ENCODE data around the gene SH3RF3.

The SH3RF3 gene

GRCh38 chr2:109311771-109312170, 182.8 kb downstream of the SH3RF3 start:
- H3K23ac ChIP-seq (ENCODE audit: low read length) = no peak overlapping the region
- no peak overlapping the region for H2AK5ac ChIP-seq (ENCODE audit: low read length)
- no peak overlapping the region for H2BK120ac ChIP-seq (ENCODE audit: insufficient read depth, low read length, poor library complexity)
- no peak overlapping the region for H3K4ac ChIP-seq (ENCODE audit: low read depth, low read length)
- H4K12ac ChIP-seq (ENCODE audit: low read depth, low read length) = no peak overlapping the region
- H2BK5ac ChIP-seq (ENCODE audit: low read depth, low read length, poor library complexity) = no peak overlapping the region
- no peak overlapping the region for H3K9ac ChIP-seq (ENCODE audit: low read length)
- no peak overlapping the region for H4K8ac ChIP-seq (ENCODE audit: low read depth, low read length)
- no peak overlapping the region for H3K4me2 ChIP-seq (ENCODE audit: low read length)
- no CpG with 5 or more reads among the region's 5 CpGs for WGBS (ENCODE audit: extremely low coverage, insufficient coverage, insufficient read length)
- H3K18ac ChIP-seq (ENCODE audit: low read length) = no peak overlapping the region
- no peaks in the 10 kb centered on the region for H3K79me2 ChIP-seq (ENCODE audit: control insufficient read depth, insufficient read depth, low read length, poor library complexity)
- no peak overlapping the region for H3K27ac ChIP-seq (ENCODE audit: low read depth, low read length)
- DNase-seq = no peak
- no peaks in the 10 kb centered on the region for H3K79me1 ChIP-seq (ENCODE audit: low read length)
- no peaks in the 10 kb centered on the region for H3K27me3 ChIP-seq (ENCODE audit: insufficient read depth, low read length)
- no peak overlapping the region for H4K91ac ChIP-seq (ENCODE audit: low read depth, low read length)
- H3K4me1 ChIP-seq (ENCODE audit: control insufficient read depth in 1 of 2, insufficient read depth in 2 of 2, low read length in 2 of 2) = no peaks in the 10 kb centered on the region
- no peaks in the 10 kb centered on the region for H3K36me3 ChIP-seq (ENCODE audit: control insufficient read depth in 1 of 2, insufficient read depth in 2 of 2, low read length in 2 of 2)
- H3K9me3 ChIP-seq (ENCODE audit: insufficient read depth, low read depth, low read length) = no peaks in the 10 kb centered on the region
- H3K14ac ChIP-seq (ENCODE audit: low read length) = no peak overlapping the region
- no peak overlapping the region for H2AFZ ChIP-seq (ENCODE audit: insufficient read depth, low read length, poor library complexity)
- no peak overlapping the region for H3K4me3 ChIP-seq (ENCODE audit: low read depth, low read length)
- H2BK12ac ChIP-seq (ENCODE audit: low read length) = no peak overlapping the region

DNA sequence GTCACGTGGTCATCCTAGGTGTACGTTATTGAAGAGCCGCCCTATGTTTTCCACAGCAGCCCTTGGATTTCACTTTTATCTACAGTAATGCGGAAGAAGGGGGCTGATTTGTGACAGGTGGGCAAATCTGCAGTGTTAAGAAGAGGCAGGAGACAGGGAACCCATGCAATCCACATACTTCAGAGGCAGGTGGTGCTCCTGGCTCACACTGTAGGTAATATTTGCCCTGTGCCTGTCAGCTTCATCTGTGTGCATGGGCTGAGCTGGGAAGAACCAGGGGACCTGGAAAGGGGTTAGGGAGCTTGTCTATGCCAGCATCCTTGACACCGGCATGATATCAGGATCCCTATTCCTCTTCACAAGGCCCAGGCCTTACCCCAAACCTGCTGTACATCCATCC, 183.9 kb downstream of the SH3RF3 start:
- H4K8ac ChIP-seq (ENCODE audit: low read depth, low read length) = no peak overlapping the region
- no peak overlapping the region for H3K9ac ChIP-seq (ENCODE audit: low read length)
- no peak overlapping the region for H4K91ac ChIP-seq (ENCODE audit: low read depth, low read length)
- no peak overlapping the region for H2BK5ac ChIP-seq (ENCODE audit: low read depth, low read length, poor library complexity)
- H2AFZ ChIP-seq (ENCODE audit: insufficient read depth, low read length, poor library complexity) = no peak overlapping the region
- no peaks in the 10 kb centered on the region for H3K9me3 ChIP-seq (ENCODE audit: insufficient read depth, low read depth, low read length)
- no peaks in the 10 kb centered on the region for H3K27me3 ChIP-seq (ENCODE audit: insufficient read depth, low read length)
- DNase-seq = no peak
- H3K4me3 ChIP-seq (ENCODE audit: low read depth, low read length) = no peak overlapping the region
- H3K27ac ChIP-seq (ENCODE audit: low read depth, low read length) = no peak overlapping the region
- no peaks in the 10 kb centered on the region for H3K36me3 ChIP-seq (ENCODE audit: control insufficient read depth in 1 of 2, insufficient read depth in 2 of 2, low read length in 2 of 2)
- no peak overlapping the region for H2BK120ac ChIP-seq (ENCODE audit: insufficient read depth, low read length, poor library complexity)
- H3K79me1 ChIP-seq (ENCODE audit: low read length) = no peaks in the 10 kb centered on the region
- H3K4me2 ChIP-seq (ENCODE audit: low read length) = no peak overlapping the region
- H2AK5ac ChIP-seq (ENCODE audit: low read length) = no peak overlapping the region
- no peaks in the 10 kb centered on the region for H3K4me1 ChIP-seq (ENCODE audit: control insufficient read depth in 1 of 2, insufficient read depth in 2 of 2, low read length in 2 of 2)
- no peak overlapping the region for H4K12ac ChIP-seq (ENCODE audit: low read depth, low read length)
- H3K14ac ChIP-seq (ENCODE audit: low read length) = no peak overlapping the region
- no peak overlapping the region for H3K18ac ChIP-seq (ENCODE audit: low read length)
- H3K23ac ChIP-seq (ENCODE audit: low read length) = no peak overlapping the region
- H3K79me2 ChIP-seq (ENCODE audit: control insufficient read depth, insufficient read depth, low read length, poor library complexity) = no peaks in the 10 kb centered on the region
- no CpG with 5 or more reads among the region's 5 CpGs for WGBS (ENCODE audit: extremely low coverage, insufficient coverage, insufficient read length)
- no peak overlapping the region for H2BK12ac ChIP-seq (ENCODE audit: low read length)
- no peak overlapping the region for H3K4ac ChIP-seq (ENCODE audit: low read depth, low read length)

GRCh38 chr2:109313343-109313742, 184.3 kb downstream of the SH3RF3 start:
- H2AK5ac ChIP-seq (ENCODE audit: low read length) = no peak overlapping the region
- no peak overlapping the region for H3K4me2 ChIP-seq (ENCODE audit: low read length)
- no peak overlapping the region for H2BK5ac ChIP-seq (ENCODE audit: low read depth, low read length, poor library complexity)
- no peaks in the 10 kb centered on the region for H3K79me2 ChIP-seq (ENCODE audit: control insufficient read depth, insufficient read depth, low read length, poor library complexity)
- H3K23ac ChIP-seq (ENCODE audit: low read length) = no peak overlapping the region
- H3K14ac ChIP-seq (ENCODE audit: low read length) = no peak overlapping the region
- no peaks in the 10 kb centered on the region for H3K4me1 ChIP-seq (ENCODE audit: control insufficient read depth in 1 of 2, insufficient read depth in 2 of 2, low read length in 2 of 2)
- H3K79me1 ChIP-seq (ENCODE audit: low read length) = no peaks in the 10 kb centered on the region
- no peak overlapping the region for H2AFZ ChIP-seq (ENCODE audit: insufficient read depth, low read length, poor library complexity)
- H2BK120ac ChIP-seq (ENCODE audit: insufficient read depth, low read length, poor library complexity) = no peak overlapping the region
- no peak overlapping the region for H3K4me3 ChIP-seq (ENCODE audit: low read depth, low read length)
- no peak overlapping the region for H4K91ac ChIP-seq (ENCODE audit: low read depth, low read length)
- H4K8ac ChIP-seq (ENCODE audit: low read depth, low read length) = no peak overlapping the region
- H3K27ac ChIP-seq (ENCODE audit: low read depth, low read length) = no peak overlapping the region
- no peaks in the 10 kb centered on the region for H3K9me3 ChIP-seq (ENCODE audit: insufficient read depth, low read depth, low read length)
- H3K27me3 ChIP-seq (ENCODE audit: insufficient read depth, low read length) = no peaks in the 10 kb centered on the region
- no peak overlapping the region for H3K9ac ChIP-seq (ENCODE audit: low read length)
- H3K4ac ChIP-seq (ENCODE audit: low read depth, low read length) = no peak overlapping the region
- no peak for DNase-seq
- WGBS (ENCODE audit: extremely low coverage, insufficient coverage, insufficient read length) = no CpG with 5 or more reads among the region's 4 CpGs
- H2BK12ac ChIP-seq (ENCODE audit: low read length) = no peak overlapping the region
- H3K36me3 ChIP-seq (ENCODE audit: control insufficient read depth in 1 of 2, insufficient read depth in 2 of 2, low read length in 2 of 2) = no peaks in the 10 kb centered on the region
- H3K18ac ChIP-seq (ENCODE audit: low read length) = no peak overlapping the region
- H4K12ac ChIP-seq (ENCODE audit: low read depth, low read length) = no peak overlapping the region

- no peak for DNase-seq
- Histone ChIP-seq H3K79me2 (ENCODE audit: control insufficient read depth, insufficient read depth, low read length, poor library complexity) (no peaks in the 10 kb centered on the region), H3K14ac (ENCODE audit: low read length) (no peak overlapping the region)
Observed at GRCh38 chr2:109316091-109316490, 187.1 kb downstream of the SH3RF3 start.

More at GRCh38 chr2:109316091-109316490, 187.1 kb downstream of the SH3RF3 start:
- no peak overlapping the region for H3K4me2 ChIP-seq (ENCODE audit: low read length)
- H3K23ac ChIP-seq (ENCODE audit: low read length) = no peak overlapping the region
- no peak overlapping the region for H2BK5ac ChIP-seq (ENCODE audit: low read depth, low read length, poor library complexity)
- no peaks in the 10 kb centered on the region for H3K27me3 ChIP-seq (ENCODE audit: insufficient read depth, low read length)
- H3K4ac ChIP-seq (ENCODE audit: low read depth, low read length) = no peak overlapping the region
- no peak overlapping the region for H3K4me3 ChIP-seq (ENCODE audit: low read depth, low read length)
- H3K9ac ChIP-seq (ENCODE audit: low read length) = no peak overlapping the region
- no peaks in the 10 kb centered on the region for H3K4me1 ChIP-seq (ENCODE audit: control insufficient read depth in 1 of 2, insufficient read depth in 2 of 2, low read length in 2 of 2)
- H4K12ac ChIP-seq (ENCODE audit: low read depth, low read length) = no peak overlapping the region
- peaks cover 2% of the 10 kb centered on the region for H3K9me3 ChIP-seq (ENCODE audit: insufficient read depth, low read depth, low read length)
- no peaks in the 10 kb centered on the region for H3K79me1 ChIP-seq (ENCODE audit: low read length)
- H4K91ac ChIP-seq (ENCODE audit: low read depth, low read length) = no peak overlapping the region
- H2BK120ac ChIP-seq (ENCODE audit: insufficient read depth, low read length, poor library complexity) = no peak overlapping the region
- no peak overlapping the region for H4K8ac ChIP-seq (ENCODE audit: low read depth, low read length)
- no peak overlapping the region for H2AK5ac ChIP-seq (ENCODE audit: low read length)
- H3K36me3 ChIP-seq (ENCODE audit: control insufficient read depth in 1 of 2, insufficient read depth in 2 of 2, low read length in 2 of 2) = no peaks in the 10 kb centered on the region
- H3K18ac ChIP-seq (ENCODE audit: low read length) = no peak overlapping the region
- H3K27ac ChIP-seq (ENCODE audit: low read depth, low read length) = no peak overlapping the region
- WGBS (ENCODE audit: extremely low coverage, insufficient coverage, insufficient read length) = no CpG with 5 or more reads among the region's 2 CpGs
- H2BK12ac ChIP-seq (ENCODE audit: low read length) = no peak overlapping the region
- no peak overlapping the region for H2AFZ ChIP-seq (ENCODE audit: insufficient read depth, low read length, poor library complexity)

Measured in trophoblast cell (in vitro differentiated cells and primary cell).